ENCODE data around the gene FCN1. TPM values are rescaled to one million over a fixed set of nuclear protein-coding genes. Genes with fewer than 3 reads are reported as not detected.

The FCN1 gene
- polyA plus RNA-seq, 1 donor (not counting 4 experiments of a cell fraction or from before 2014, with no cell fraction given) = not detected

GRCh38 chr9:134942788-134943184 is 25.1 kb upstream of the FCN1 start:
- TF ChIP-seq EZH2 (IDR thresholded peaks at IDR 0.05; ENCODE audit: low read length) = peak; percentile 33
- no peak for TF ChIP-seq CTCF (optimal IDR thresholded peaks at IDR 0.05 in 1 of 3, IDR thresholded peaks at IDR 0.05 in 1 of 3, conservative IDR thresholded peaks at IDR 0.05 in 1 of 3; ENCODE audit: extremely low read depth in 1 of 3, insufficient read depth in 2 of 3, low read length in 3 of 3)
- Histone ChIP-seq H3K4me3 (ENCODE audit: control insufficient read depth in 2 of 3, extremely low read depth in 1 of 3, insufficient read depth in 2 of 3, low read depth in 1 of 3, low read length in 3 of 3) (no peak overlapping the region), H2AFZ (ENCODE audit: control insufficient read depth, low read length) (no peak overlapping the region), H4K20me1 (ENCODE audit: control insufficient read depth, extremely low read depth, insufficient read depth, low read length) (no peaks in the 10 kb centered on the region), H3K9me3 (ENCODE audit: control insufficient read depth, low read depth, low read length) (no peaks in the 10 kb centered on the region), H3K4me2 (ENCODE audit: control insufficient read depth, extremely low read depth, insufficient read depth, low read depth, low read length) (no peak overlapping the region), H3K79me2 (ENCODE audit: control insufficient read depth, insufficient read depth, low read length) (no peaks in the 10 kb centered on the region), H3K27me3 (ENCODE audit: control insufficient read depth, extremely low read depth, insufficient read depth, low read length) (peaks cover 34% of the 10 kb centered on the region), H3K36me3 (ENCODE audit: control insufficient read depth in 2 of 2, extremely low read depth in 1 of 2, insufficient read depth in 2 of 2, low read length in 2 of 2) (no peaks in the 10 kb centered on the region), H3K9ac (ENCODE audit: control insufficient read depth, extremely low read depth, insufficient read depth, low read length) (no peak overlapping the region), H3K4me1 (ENCODE audit: control insufficient read depth, extremely low read depth, insufficient read depth, low read length) (no peaks in the 10 kb centered on the region), H3K27ac (ENCODE audit: control insufficient read depth, insufficient read depth, low read length) (no peak overlapping the region), H3K9me1 (ENCODE audit: control insufficient read depth, extremely low read depth, insufficient read depth, low read length) (no peaks in the 10 kb centered on the region)
- dilution Hi-C loops (cut with MboI; ENCODE audit: extremely low pct_ligation_motif_present, low sequenced_read_pairs) = no loop called here
- DNase-seq (ENCODE audit: low read depth, low spot score) = no peak
- FAIRE-seq = no peak

GRCh38 chr9:134942011-134942787 is 24.5 kb upstream of the FCN1 start:
- no peaks in the 10 kb centered on the region for H4K20me1 ChIP-seq (ENCODE audit: control insufficient read depth, extremely low read depth, insufficient read depth, low read length)
- H2AFZ ChIP-seq (ENCODE audit: control insufficient read depth, low read length) = no peak overlapping the region
- no peaks in the 10 kb centered on the region for H3K36me3 ChIP-seq (ENCODE audit: control insufficient read depth in 2 of 2, extremely low read depth in 1 of 2, insufficient read depth in 2 of 2, low read length in 2 of 2)
- peaks cover 34% of the 10 kb centered on the region for H3K27me3 ChIP-seq (ENCODE audit: control insufficient read depth, extremely low read depth, insufficient read depth, low read length)
- no peak overlapping the region for H3K4me2 ChIP-seq (ENCODE audit: control insufficient read depth, extremely low read depth, insufficient read depth, low read depth, low read length)
- no peak overlapping the region for H3K9ac ChIP-seq (ENCODE audit: control insufficient read depth, extremely low read depth, insufficient read depth, low read length)
- H3K4me3 ChIP-seq (ENCODE audit: control insufficient read depth in 2 of 3, extremely low read depth in 1 of 3, insufficient read depth in 2 of 3, low read depth in 1 of 3, low read length in 3 of 3) = no peak overlapping the region
- no peaks in the 10 kb centered on the region for H3K79me2 ChIP-seq (ENCODE audit: control insufficient read depth, insufficient read depth, low read length)
- no peaks in the 10 kb centered on the region for H3K9me3 ChIP-seq (ENCODE audit: control insufficient read depth, low read depth, low read length)
- no peaks in the 10 kb centered on the region for H3K4me1 ChIP-seq (ENCODE audit: control insufficient read depth, extremely low read depth, insufficient read depth, low read length)
- DNase-seq (ENCODE audit: low read depth, low spot score) (no peak), FAIRE-seq (no peak)
- no peak overlapping the region for H3K27ac ChIP-seq (ENCODE audit: control insufficient read depth, insufficient read depth, low read length)
- dilution Hi-C loops (cut with MboI; ENCODE audit: extremely low pct_ligation_motif_present, low sequenced_read_pairs) = no loop called here
- no peaks in the 10 kb centered on the region for H3K9me1 ChIP-seq (ENCODE audit: control insufficient read depth, extremely low read depth, insufficient read depth, low read length)
- TF ChIP-seq CTCF (optimal IDR thresholded peaks at IDR 0.05 in 1 of 3, IDR thresholded peaks at IDR 0.05 in 1 of 3, conservative IDR thresholded peaks at IDR 0.05 in 1 of 3; ENCODE audit: extremely low read depth in 1 of 3, insufficient read depth in 2 of 3, low read length in 3 of 3) (no peak), EZH2 (IDR thresholded peaks at IDR 0.05; ENCODE audit: low read length) (peak; percentile 25)

All from keratinocyte (primary cell).